Activated CD8-positive, alpha-beta T cell treated with anti-CD3 and anti-CD28 coated beads for 36 hours (primary cell): ENCODE results near the gene PGK2. TPM values are rescaled to one million over a fixed set of nuclear protein-coding genes. Genes with fewer than 3 reads are reported as not detected.
"Not testable (repeated sequence)": the region's sequence is repeated elsewhere in the genome, so short reads cannot be mapped to it uniquely, and the experiment has no call there.

ENCODE experiments used
- ATAC-seq: fragments of 200-7000 bp; cut with Tn5 transposase; one replicate; pipeline ENCODE4 v1.10.0; 2021; ENCODE audit warnings: mild to moderate bottlenecking, moderate library complexity
- CTCF ChIA-PET: fragments of 350-600 bp; sonication (Branson Sonifier 250); formaldehyde crosslinking; loops from one replicate; lab custom pipeline; 2021; ENCODE audit warnings: antibody characterized with exemption; lab: Charles Lee
- POLR2A ChIA-PET: fragments of 350-600 bp; sonication (Branson Sonifier 250); formaldehyde crosslinking; loops from one replicate; lab custom pipeline; 2021; ENCODE audit warnings: antibody characterized with exemption; lab: Charles Lee
- DNase-seq: peaks from one replicate; pipeline ENCODE4 v3.0.0-alpha.2; 2020
- H3K27ac Mint-ChIP-seq: one replicate; pipeline ENCODE4 v1.8.0; 2021; ENCODE audit warnings: mild to moderate bottlenecking, mixed read lengths
- H3K27me3 Mint-ChIP-seq: one replicate; pipeline ENCODE4 v1.8.0; 2021; ENCODE audit warnings: mixed read lengths
- H3K36me3 Mint-ChIP-seq: one replicate; pipeline ENCODE4 v1.8.0; 2021; ENCODE audit warnings: low read depth, mixed read lengths
- H3K4me1 Mint-ChIP-seq: one replicate; pipeline ENCODE4 v1.8.0; 2021; ENCODE audit warnings: low read depth, mixed read lengths
- H3K4me3 Mint-ChIP-seq: one replicate; pipeline ENCODE4 v1.8.0; 2021; ENCODE audit warnings: mild to moderate bottlenecking, moderate library complexity, mixed read lengths
- H3K9me3 Mint-ChIP-seq: one replicate; pipeline ENCODE4 v1.8.0; 2021; ENCODE audit warnings: mixed read lengths
- CTCF ChIP-seq: fragments of 200-600 bp; IDR thresholded peaks from one replicate; pipeline ENCODE4 v1.8.0; 2022; ENCODE audit warnings: antibody characterized with exemption, mild to moderate bottlenecking
- intact Hi-C: fragments of 100-400 bp; cut with micrococcal nuclease; formaldehyde crosslinking; loops from one replicate; pipeline ENCODE4 v1.10.0; 2022
- total RNA-seq, 2 experiments: library from RNA; stranded (reverse); gene quantifications; one replicate each; pipeline ENCODE4 v1.2.3, GENCODE V29; 2021

Gene PGK2
- total RNA-seq, 2 experiments from 2014 or later = not detected

GRCh38 chr6:49813248-49813647, 26.2 kb upstream of the PGK2 start:
- H3K9me3 Mint-ChIP-seq = no peaks in the 10 kb centered on the region
- ATAC-seq (no peak), DNase-seq (no peak)
- intact Hi-C loops = no loop called here
- H3K27ac Mint-ChIP-seq = no peak overlapping the region
- H3K4me1 Mint-ChIP-seq = no peaks in the 10 kb centered on the region
- H3K27me3 Mint-ChIP-seq = peaks cover 2% of the 10 kb centered on the region
- no peak for TF ChIP-seq CTCF
- POLR2A ChIA-PET = no interaction called here
- no peak overlapping the region for H3K4me3 Mint-ChIP-seq
- CTCF ChIA-PET = no interaction called here
- H3K36me3 Mint-ChIP-seq = no peaks in the 10 kb centered on the region

GRCh38 chr6:49806145-49806544, 19.1 kb upstream of the PGK2 start:
- no peaks in the 10 kb centered on the region for H3K27me3 Mint-ChIP-seq
- no peaks in the 10 kb centered on the region for H3K36me3 Mint-ChIP-seq
- H3K9me3 Mint-ChIP-seq = peaks cover 1% of the 10 kb centered on the region
- no peak for DNase-seq
- intact Hi-C loops = no loop called here
- ChIA-PET CTCF (no interaction called here), POLR2A (no interaction called here)
- no peak overlapping the region for H3K27ac Mint-ChIP-seq
- no peak overlapping the region for H3K4me3 Mint-ChIP-seq
- TF ChIP-seq CTCF = no peak
- no peaks in the 10 kb centered on the region for H3K4me1 Mint-ChIP-seq
- no peak for ATAC-seq

GRCh38 chr6:49805246-49805645, 18.2 kb upstream of the PGK2 start:
- ATAC-seq (no peak), DNase-seq (no peak)
- no peaks in the 10 kb centered on the region for H3K36me3 Mint-ChIP-seq
- H3K4me3 Mint-ChIP-seq = no peak overlapping the region
- no peak for TF ChIP-seq CTCF
- no peaks in the 10 kb centered on the region for H3K4me1 Mint-ChIP-seq
- H3K27ac Mint-ChIP-seq = no peak overlapping the region
- ChIA-PET CTCF (interaction anchor here (0.9 kb wide), 1 partner anchor 273 kb away, joined by 3 read pairs; no protein-coding TSS in a partner anchor), POLR2A (no interaction called here)
- H3K27me3 Mint-ChIP-seq = no peaks in the 10 kb centered on the region
- intact Hi-C loops = no loop called here
- H3K9me3 Mint-ChIP-seq = peaks cover 1% of the 10 kb centered on the region

GRCh38 chr6:49801525-49801924, 14.4 kb upstream of the PGK2 start:
- Mint-ChIP-seq H3K27ac (no peak overlapping the region), H3K4me1 (no peaks in the 10 kb centered on the region), H3K4me3 (no peak overlapping the region), H3K27me3 (no peaks in the 10 kb centered on the region), H3K9me3 (peaks cover 1% of the 10 kb centered on the region), H3K36me3 (no peaks in the 10 kb centered on the region)
- no peak for ATAC-seq
- CTCF ChIA-PET = no interaction called here
- intact Hi-C loops = no loop called here
- POLR2A ChIA-PET = no interaction called here
- no peak for TF ChIP-seq CTCF
- DNase-seq = no peak

DNA sequence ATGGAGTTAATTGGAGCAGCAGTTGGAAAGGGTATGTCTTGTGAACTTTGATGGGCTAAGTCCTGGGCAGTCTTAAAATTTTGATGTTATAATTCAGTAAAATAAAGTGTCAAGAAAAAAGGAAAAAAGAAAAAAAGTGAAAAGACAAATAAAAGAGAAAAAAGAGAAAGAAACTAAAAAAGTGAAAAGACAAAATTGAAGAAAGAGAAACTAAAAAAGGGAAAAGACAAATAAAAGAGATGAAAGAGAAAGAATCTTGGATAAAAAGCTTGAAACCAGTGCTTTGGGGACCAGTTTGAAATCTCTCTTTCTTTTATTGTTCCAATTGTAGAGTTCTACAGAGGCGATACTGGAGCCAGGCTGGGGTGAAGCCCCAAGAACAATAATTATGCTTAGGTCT, 12.0 kb upstream of the PGK2 start:
- H3K4me1 Mint-ChIP-seq = no peaks in the 10 kb centered on the region
- POLR2A ChIA-PET = no interaction called here
- H3K36me3 Mint-ChIP-seq = no peaks in the 10 kb centered on the region
- H3K27ac Mint-ChIP-seq = no peak overlapping the region
- H3K27me3 Mint-ChIP-seq = no peaks in the 10 kb centered on the region
- no peak overlapping the region for H3K4me3 Mint-ChIP-seq
- CTCF ChIA-PET = no interaction called here
- ATAC-seq (no peak), DNase-seq (no peak)
- peak; percentile 22 for TF ChIP-seq CTCF
- intact Hi-C loops = no loop called here
- H3K9me3 Mint-ChIP-seq = peaks cover 1% of the 10 kb centered on the region

GRCh38 chr6:49796842-49797455, 9.9 kb upstream of the PGK2 start:
- DNase-seq, CTCF ChIA-PET, H3K9me3 Mint-ChIP-seq, H3K4me3 Mint-ChIP-seq, POLR2A ChIA-PET, H3K27me3 Mint-ChIP-seq, H3K36me3 Mint-ChIP-seq, intact Hi-C loops, ATAC-seq, H3K4me1 Mint-ChIP-seq, H3K27ac Mint-ChIP-seq: not testable (repeated sequence)
